Measurements from ENCODE around the gene IFT122. TPM values are rescaled to one million over a fixed set of nuclear protein-coding genes. Genes with fewer than 3 reads are reported as not detected.
"Not testable (repeated sequence)": the region's sequence is repeated elsewhere in the genome, so short reads cannot be mapped to it uniquely, and the experiment has no call there.

IFT122 gene
- total and polyA plus RNA-seq, 3 experiments from 2014 or later: 4.3 to 16.5 (median 16.4) TPM

DNA sequence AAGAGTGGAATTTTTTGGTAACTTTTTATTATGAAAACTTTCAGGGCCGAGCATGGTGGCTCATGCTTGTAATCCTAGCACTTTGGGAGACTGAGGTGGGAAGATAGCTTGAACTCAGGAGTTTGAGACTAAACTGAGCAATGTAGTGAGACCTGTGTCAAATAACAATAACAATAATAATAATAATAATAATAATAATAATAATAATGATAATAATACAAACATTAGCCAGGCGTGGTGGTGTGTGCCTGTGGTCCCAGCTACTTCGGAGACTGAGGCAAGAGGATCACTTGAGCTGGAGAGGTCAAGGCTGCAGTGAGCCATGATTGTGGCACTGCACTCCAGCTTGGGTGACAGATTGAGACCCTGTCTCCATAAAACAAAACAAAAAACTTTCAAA lies 105.9 kb downstream of the IFT122 start:
- H3K27me3 ChIP-seq (ENCODE audit: insufficient read depth, low read length, poor library complexity, severe bottlenecking); POLR2A ChIA-PET; H3K36me3 Mint-ChIP-seq; H3K36me3 ChIP-seq (ENCODE audit: insufficient read depth, low read length); H3K27ac ChIP-seq (ENCODE audit: low read depth, low read length); H3K27me3 Mint-ChIP-seq; H3K4me3 Mint-ChIP-seq; H3K4me1 ChIP-seq (ENCODE audit: insufficient read depth, low read length); H3K9me3 ChIP-seq (ENCODE audit: low read length); DNase-seq; H3K9me3 Mint-ChIP-seq; CTCF ChIA-PET; H3K4me1 Mint-ChIP-seq; H3K4me3 ChIP-seq (ENCODE audit: low read length): not testable (repeated sequence)
- peak overlapping the region in 1 of 8 donors; percentile 82 for H3K27ac Mint-ChIP-seq

DNA sequence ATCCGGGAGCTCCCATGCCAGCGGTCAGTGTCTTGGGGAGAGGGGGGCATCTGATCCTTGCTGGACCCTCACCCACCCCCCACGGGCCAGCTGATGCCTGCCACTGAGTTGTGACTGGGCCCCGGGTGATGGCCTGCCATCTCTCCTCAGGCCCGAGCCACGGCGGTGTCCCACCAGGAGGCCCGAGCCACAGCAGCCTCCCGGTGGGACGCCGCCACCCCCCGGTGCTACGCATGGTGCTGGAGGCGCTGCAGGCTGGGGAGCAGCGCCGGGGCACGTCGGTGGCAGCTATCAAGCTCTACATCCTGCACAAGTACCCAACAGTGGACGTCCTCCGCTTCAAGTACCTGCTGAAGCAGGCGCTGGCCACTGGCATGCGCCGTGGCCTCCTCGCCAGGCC lies 107.2 kb downstream of the IFT122 start:
- Histone ChIP-seq H3K4me3 (ENCODE audit: low read length) (no peak overlapping the region), H3K27me3 (ENCODE audit: insufficient read depth, low read length, poor library complexity, severe bottlenecking) (no peaks in the 10 kb centered on the region), H3K9me3 (ENCODE audit: low read length) (no peaks in the 10 kb centered on the region), H3K36me3 (ENCODE audit: insufficient read depth, low read length) (no peaks in the 10 kb centered on the region), H3K4me1 (ENCODE audit: insufficient read depth, low read length) (no peaks in the 10 kb centered on the region), H3K27ac (ENCODE audit: low read depth, low read length) (no peak overlapping the region)
- no peak for DNase-seq
- Mint-ChIP-seq H3K9me3 (no peaks in the 10 kb centered on the region), H3K4me3 (no peak overlapping the region), H3K27me3 (peaks cover 0 to 2% of the 10 kb centered on the region in 2 donors), H3K4me1 (peaks cover 0 to 4% (median 0%) of the 10 kb centered on the region in 3 donors), H3K27ac (no peak overlapping the region), H3K36me3 (no peaks in the 10 kb centered on the region)
- ChIA-PET POLR2A (no interaction called here), CTCF (no interaction called here)

GRCh38 chr3:129548104-129548965 lies 108.3 kb downstream of the IFT122 start:
- Histone ChIP-seq H3K27me3 (ENCODE audit: insufficient read depth, low read length, poor library complexity, severe bottlenecking) (no peaks in the 10 kb centered on the region), H3K9me3 (ENCODE audit: low read length) (no peaks in the 10 kb centered on the region), H3K27ac (ENCODE audit: low read depth, low read length) (no peak overlapping the region), H3K4me1 (ENCODE audit: insufficient read depth, low read length) (no peaks in the 10 kb centered on the region), H3K36me3 (ENCODE audit: insufficient read depth, low read length) (no peaks in the 10 kb centered on the region), H3K4me3 (ENCODE audit: low read length) (no peak overlapping the region)
- no peak for DNase-seq
- ChIA-PET CTCF (no interaction called here), POLR2A (no interaction called here)
- H3K36me3 Mint-ChIP-seq: no peaks in the 10 kb centered on the region
- no peak overlapping the region for H3K4me3 Mint-ChIP-seq
- H3K27me3 Mint-ChIP-seq: peaks cover 0 to 4% of the 10 kb centered on the region in 2 donors
- peaks cover 4 to 8% (median 6%) of the 10 kb centered on the region in 3 donors for H3K4me1 Mint-ChIP-seq
- H3K9me3 Mint-ChIP-seq: no peaks in the 10 kb centered on the region
- H3K27ac Mint-ChIP-seq: peak overlapping the region in 1 of 8 donors; percentile 71

DNA sequence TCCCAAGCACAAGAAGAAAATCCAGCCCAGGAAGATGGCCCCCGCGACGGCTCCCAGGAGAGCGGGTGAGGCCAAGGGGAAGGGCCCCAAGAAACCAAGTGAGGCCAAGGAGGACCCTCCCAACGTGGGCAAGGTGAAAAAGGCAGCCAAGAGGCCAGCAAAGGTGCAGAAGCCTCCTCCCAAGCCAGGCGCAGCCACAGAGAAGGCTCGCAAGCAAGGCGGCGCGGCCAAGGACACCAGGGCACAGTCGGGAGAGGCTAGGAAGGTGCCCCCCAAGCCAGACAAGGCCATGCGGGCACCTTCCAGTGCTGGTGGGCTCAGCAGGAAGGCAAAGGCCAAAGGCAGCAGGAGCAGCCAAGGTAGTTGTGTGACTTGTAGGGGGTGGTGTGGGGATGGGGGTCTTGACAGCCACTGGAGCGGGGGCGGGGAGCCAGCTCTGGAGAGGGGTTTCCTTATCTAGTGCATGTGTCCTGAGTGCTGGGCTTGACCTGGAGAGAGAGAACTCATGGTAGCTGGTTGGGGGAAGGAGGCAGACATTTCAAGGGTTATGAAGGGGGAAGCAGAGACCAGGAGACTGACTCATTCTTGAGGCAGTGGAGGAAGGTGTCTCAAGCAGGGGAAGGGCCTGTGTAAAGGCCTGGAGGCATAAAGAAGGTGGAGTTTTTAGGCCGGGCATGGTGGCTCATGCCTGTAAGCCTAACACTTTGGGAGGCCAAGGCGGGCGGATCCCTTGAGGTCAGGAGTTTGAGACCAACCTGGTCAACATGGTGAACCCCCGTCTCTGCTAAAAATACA lies 109.2 kb downstream of the IFT122 start:
- no peaks in the 10 kb centered on the region for H3K36me3 ChIP-seq (ENCODE audit: insufficient read depth, low read length)
- H3K9me3 ChIP-seq (ENCODE audit: low read length): no peaks in the 10 kb centered on the region
- H3K4me1 Mint-ChIP-seq: peaks cover 11 to 17% (median 14%) of the 10 kb centered on the region in 3 donors
- no peak overlapping the region for H3K27ac ChIP-seq (ENCODE audit: low read depth, low read length)
- H3K27me3 Mint-ChIP-seq: peaks cover 0 to 4% of the 10 kb centered on the region in 2 donors
- H3K4me3 Mint-ChIP-seq: no peak overlapping the region
- no peak overlapping the region for H3K4me3 ChIP-seq (ENCODE audit: low read length)
- H3K4me1 ChIP-seq (ENCODE audit: insufficient read depth, low read length): no peaks in the 10 kb centered on the region
- no peaks in the 10 kb centered on the region for H3K36me3 Mint-ChIP-seq
- no peaks in the 10 kb centered on the region for H3K27me3 ChIP-seq (ENCODE audit: insufficient read depth, low read length, poor library complexity, severe bottlenecking)
- no peaks in the 10 kb centered on the region for H3K9me3 Mint-ChIP-seq
- DNase-seq: no peak
- CTCF ChIA-PET: no interaction called here
- peak overlapping the region in 4 of 8 donors; percentile 17 to 88 (median 45) for H3K27ac Mint-ChIP-seq
- POLR2A ChIA-PET: interaction anchor here (1.0 kb wide), 1 partner anchor 13 kb away, joined by 3 read pairs; no protein-coding TSS in a partner anchor

- CTCF ChIA-PET: no interaction called here
- Mint-ChIP-seq H3K27me3 (peaks cover 0 to 4% of the 10 kb centered on the region in 2 donors), H3K9me3 (no peaks in the 10 kb centered on the region), H3K4me1 (peaks cover 17 to 23% (median 20%) of the 10 kb centered on the region in 3 donors), H3K4me3 (no peak overlapping the region), H3K27ac (peak overlapping the region in 3 of 8 donors; percentile 17 to 88 (median 56)), H3K36me3 (no peaks in the 10 kb centered on the region)
- no peak overlapping the region for H3K27ac ChIP-seq (ENCODE audit: low read depth, low read length)
- H3K27me3 ChIP-seq (ENCODE audit: insufficient read depth, low read length, poor library complexity, severe bottlenecking): no peaks in the 10 kb centered on the region
- H3K36me3 ChIP-seq (ENCODE audit: insufficient read depth, low read length): no peaks in the 10 kb centered on the region
- POLR2A ChIA-PET: interaction anchor here (1.0 kb wide), 1 partner anchor 13 kb away, joined by 3 read pairs; no protein-coding TSS in a partner anchor
- no peak overlapping the region for H3K4me3 ChIP-seq (ENCODE audit: low read length)
- H3K9me3 ChIP-seq (ENCODE audit: low read length): no peaks in the 10 kb centered on the region
- no peak for DNase-seq
- no peaks in the 10 kb centered on the region for H3K4me1 ChIP-seq (ENCODE audit: insufficient read depth, low read length)
Observed at GRCh38 chr3:129549805-129550204, 109.8 kb downstream of the IFT122 start.

GRCh38 chr3:129552287-129553050 lies 112.4 kb downstream of the IFT122 start:
- Mint-ChIP-seq H3K4me1 (peaks cover 17 to 25% (median 20%) of the 10 kb centered on the region in 3 donors), H3K27me3 (peaks cover 0 to 4% of the 10 kb centered on the region in 2 donors), H3K27ac (peak overlapping the region in 4 of 8 donors; percentile 24 to 84 (median 78)), H3K4me3 (peak overlapping the region in 1 of 7 donors; percentile 7), H3K9me3 (no peaks in the 10 kb centered on the region), H3K36me3 (peaks cover 0 to 12% (median 0%) of the 10 kb centered on the region in 3 donors)
- Histone ChIP-seq H3K27ac (ENCODE audit: low read depth, low read length) (no peak overlapping the region), H3K4me1 (ENCODE audit: insufficient read depth, low read length) (peaks cover 5% of the 10 kb centered on the region), H3K4me3 (ENCODE audit: low read length) (no peak overlapping the region), H3K36me3 (ENCODE audit: insufficient read depth, low read length) (no peaks in the 10 kb centered on the region), H3K9me3 (ENCODE audit: low read length) (no peaks in the 10 kb centered on the region), H3K27me3 (ENCODE audit: insufficient read depth, low read length, poor library complexity, severe bottlenecking) (no peaks in the 10 kb centered on the region)
- ChIA-PET POLR2A (no interaction called here), CTCF (interaction anchor here (1.4 kb wide), 1 partner anchor 24 kb away, joined by 4 read pairs; no protein-coding TSS in a partner anchor)
- no peak for DNase-seq

DNA sequence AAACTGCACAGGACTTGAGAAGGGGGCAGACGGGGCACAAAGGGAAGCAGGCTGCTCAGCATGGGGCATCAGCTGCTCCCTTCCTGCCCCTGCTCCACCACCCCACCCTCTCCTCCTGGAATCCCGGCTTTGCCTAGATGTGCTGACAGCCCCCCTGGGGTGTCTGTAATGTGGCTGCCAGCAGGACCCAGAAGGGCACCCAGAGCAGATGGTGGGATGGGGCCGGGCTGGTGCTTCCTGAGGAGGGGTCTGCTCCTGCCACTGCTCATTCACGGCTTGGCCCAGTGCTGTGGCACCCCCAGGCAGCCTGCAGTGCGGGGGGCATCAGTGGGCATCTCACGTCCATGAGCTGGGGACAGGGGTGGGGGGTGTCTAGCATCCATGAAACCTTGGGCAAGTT lies 113.1 kb downstream of the IFT122 start:
- peaks cover 0 to 5% of the 10 kb centered on the region in 2 donors for H3K27me3 Mint-ChIP-seq
- H3K4me1 ChIP-seq (ENCODE audit: insufficient read depth, low read length): peaks cover 12% of the 10 kb centered on the region
- peaks cover 0 to 18% (median 6%) of the 10 kb centered on the region in 3 donors for H3K36me3 Mint-ChIP-seq
- H3K27ac Mint-ChIP-seq: peak overlapping the region in 2 of 8 donors; percentile 74 to 84
- H3K4me3 Mint-ChIP-seq: peak overlapping the region in 1 of 7 donors; percentile 7
- H3K36me3 ChIP-seq (ENCODE audit: insufficient read depth, low read length): no peaks in the 10 kb centered on the region
- ChIA-PET CTCF (interaction anchor here (1.4 kb wide), 1 partner anchor 23 kb away, joined by 4 read pairs; no protein-coding TSS in a partner anchor), POLR2A (no interaction called here)
- H3K9me3 ChIP-seq (ENCODE audit: low read length): no peaks in the 10 kb centered on the region
- no peaks in the 10 kb centered on the region for H3K9me3 Mint-ChIP-seq
- no peak for DNase-seq
- no peaks in the 10 kb centered on the region for H3K27me3 ChIP-seq (ENCODE audit: insufficient read depth, low read length, poor library complexity, severe bottlenecking)
- no peak overlapping the region for H3K27ac ChIP-seq (ENCODE audit: low read depth, low read length)
- H3K4me1 Mint-ChIP-seq: peaks cover 24 to 32% (median 27%) of the 10 kb centered on the region in 3 donors
- no peak overlapping the region for H3K4me3 ChIP-seq (ENCODE audit: low read length)
